Activated T-cell treated with anti-CD3 and anti-CD28 coated beads, Interleukin-2, amount 50 U/mL, for 1 hour (primary cell): Measurements from ENCODE around the gene APOL1.

ENCODE experiments used
- DNase-seq: peaks from one replicate; pipeline ENCODE4 v3.0.0-alpha.2; 2020

Gene APOL1

GRCh38 chr22:36274531-36274930, 21.6 kb downstream of the APOL1 start:
- DNase-seq: no peak

GRCh38 chr22:36277482-36278291, 24.8 kb downstream of the APOL1 start:
- peak; percentile 67 for DNase-seq

- no peak for DNase-seq
Observed at GRCh38 chr22:36279219-36279666, 26.3 kb downstream of the APOL1 start.

GRCh38 chr22:36280379-36280778, 27.4 kb downstream of the APOL1 start:
- no peak for DNase-seq

- DNase-seq: no peak
Observed at GRCh38 chr22:36281781-36282327, 28.9 kb downstream of the APOL1 start.

GRCh38 chr22:36282328-36282831, 29.4 kb downstream of the APOL1 start:
- DNase-seq: no peak

GRCh38 chr22:36284171-36284571, 31.2 kb downstream of the APOL1 start:
- no peak for DNase-seq

- no peak for DNase-seq
Observed at GRCh38 chr22:36285017-36285416, 32.1 kb downstream of the APOL1 start.

GRCh38 chr22:36285545-36285944, 32.6 kb downstream of the APOL1 start:
- DNase-seq: no peak

GRCh38 chr22:36286096-36286957, 33.4 kb downstream of the APOL1 start:
- peak; percentile 74 for DNase-seq

GRCh38 chr22:36287881-36288515, 35.1 kb downstream of the APOL1 start:
- DNase-seq: no peak

- peak; percentile 16 for DNase-seq
Observed at GRCh38 chr22:36288571-36289405, 35.9 kb downstream of the APOL1 start.

GRCh38 chr22:36289406-36289870, 36.5 kb downstream of the APOL1 start:
- peak; percentile 17 for DNase-seq

- peak; percentile 52 for DNase-seq
Observed at GRCh38 chr22:36289948-36290371, 37.0 kb downstream of the APOL1 start.

GRCh38 chr22:36290391-36291075, 37.6 kb downstream of the APOL1 start:
- DNase-seq: peak; percentile 18

GRCh38 chr22:36291831-36292740, 39.2 kb downstream of the APOL1 start:
- DNase-seq: peak; percentile 21

- peak; percentile 17 for DNase-seq
Observed at GRCh38 chr22:36292823-36293530, 40.0 kb downstream of the APOL1 start.

GRCh38 chr22:36293606-36294292, 40.8 kb downstream of the APOL1 start:
- DNase-seq: peak; percentile 17

GRCh38 chr22:36294293-36294620, 41.3 kb downstream of the APOL1 start:
- DNase-seq: no peak
